GM12801 (cell line): ENCODE measurements around the gene KLF11.

Source experiments
- CTCF ChIP-seq: IDR thresholded peaks from one replicate; pipeline ENCODE4 v1.5.1; 2011; ENCODE audit warnings: control low read depth; ENCODE audit not compliant: insufficient read length; ENCODE audit errors: extremely low read depth

The KLF11 gene

GRCh38 chr2:10094271-10094814 is 51.0 kb downstream of the KLF11 start:
- TF ChIP-seq CTCF: no peak

GRCh38 chr2:10095175-10095574 is 51.8 kb downstream of the KLF11 start:
- no peak for TF ChIP-seq CTCF

- no peak for TF ChIP-seq CTCF
Observed at GRCh38 chr2:10096641-10097040, 53.3 kb downstream of the KLF11 start.

GRCh38 chr2:10097352-10098148 is 54.2 kb downstream of the KLF11 start:
- no peak for TF ChIP-seq CTCF

- no peak for TF ChIP-seq CTCF
Observed at GRCh38 chr2:10101491-10101890, 58.1 kb downstream of the KLF11 start.

- TF ChIP-seq CTCF: no peak
Observed at GRCh38 chr2:10103179-10103578, 59.8 kb downstream of the KLF11 start.
